ENCODE data around the gene TGFBR3. TPM values are rescaled to one million over a fixed set of nuclear protein-coding genes. Genes with fewer than 3 reads are reported as not detected.

The TGFBR3 gene
- total and polyA plus RNA-seq, 9 of the 15 experiments (the other 6 are each of a cell fraction or from before 2014, with no cell fraction given): 3.6 to 32.4 (median 15.6) TPM

- Histone ChIP-seq H4K20me1 (replicated peaks; ENCODE audit: control insufficient read depth, insufficient read depth, low read length) (no peaks in the 10 kb centered on the region), H3K36me3 (ENCODE audit: control insufficient read depth, insufficient read depth, low read length) (peaks cover 27% of the 10 kb centered on the region; the same call in 2 of the 3 replicates), H3K79me2 (ENCODE audit: control insufficient read depth, insufficient read depth, low read length) (no peaks in the 10 kb centered on the region), H3K27ac (ENCODE audit: extremely low read depth, low read depth, low read length) (no peak overlapping the region), H3K9me3 (replicated peaks; ENCODE audit: control insufficient read depth, insufficient read depth, low read depth, low read length) (no peaks in the 10 kb centered on the region), H3K4me1 (replicated peaks in 1 of 2; ENCODE audit: control insufficient read depth in 2 of 2, insufficient read depth in 2 of 2, low read length in 2 of 2) (peaks cover 3 to 8% of the 10 kb centered on the region in 2 experiments; a peak in 4 of 5 replicates), H2AFZ (ENCODE audit: low read depth, low read length) (no peak overlapping the region), H3K9ac (ENCODE audit: insufficient read depth in 1 of 2, low read depth in 2 of 2, low read length in 2 of 2) (no peak overlapping the region), H3K4me3 (no peak overlapping the region), H3K4me2 (ENCODE audit: insufficient read depth, low read length) (no peak overlapping the region), H3K27me3 (ENCODE audit: control insufficient read depth in 2 of 2, insufficient read depth in 2 of 2, low read length in 2 of 2) (no peaks in the 10 kb centered on the region), H3K9me1 (ENCODE audit: control insufficient read depth, insufficient read depth, low read length) (no peaks in the 10 kb centered on the region)
- 86% methylated on average over 2 of the region's 2 CpGs for WGBS (ENCODE audit: insufficient coverage, low coverage, missing lambda C conversion rate)
- DNase-seq (ENCODE audit: extremely low read depth in 1 of 4, low spot score in 3 of 4) (no peak), FAIRE-seq (no peak), ATAC-seq (no peak)
- TF ChIP-seq GATAD2A (IDR thresholded peaks at IDR 0.05) (no peak), DNMT1 (IDR thresholded peaks at IDR 0.05) (no peak), ZFP91 (CRISPR knock-in tag; IDR thresholded peaks at IDR 0.05) (no peak)
- ChIA-PET POLR2A (interaction anchor here (0.5 to 2.1 kb wide), 3 partner anchors 8 to 191 kb away, joined by 3 to 10 read pairs (median 3); no protein-coding TSS in a partner anchor), CTCF (ENCODE audit: low intra/inter-chr PET ratio) (no interaction called here)
- intact Hi-C loops (cut with micrococcal nuclease): no loop called here
- in situ Hi-C loops (cut with MboI): no loop called here
- BruUV-seq (replicated peaks): no TSS peak
Observed at GRCh38 chr1:91693557-91693956, 192.4 kb downstream of the TGFBR3 start.

GRCh38 chr1:91691525-91691924 is 194.4 kb downstream of the TGFBR3 start:
- no peak overlapping the region for H3K27ac ChIP-seq (ENCODE audit: extremely low read depth, low read depth, low read length)
- ChIA-PET POLR2A (interaction anchor here (0.6 kb wide), 1 partner anchor 164 kb away, joined by 3 read pairs; no protein-coding TSS in a partner anchor), CTCF (ENCODE audit: low intra/inter-chr PET ratio) (no interaction called here)
- H3K27me3 ChIP-seq (ENCODE audit: control insufficient read depth in 2 of 2, insufficient read depth in 2 of 2, low read length in 2 of 2): no peaks in the 10 kb centered on the region
- DNase-seq (ENCODE audit: extremely low read depth in 1 of 4, low spot score in 3 of 4) (no peak), ATAC-seq (no peak), FAIRE-seq (no peak)
- H3K9me3 ChIP-seq (replicated peaks; ENCODE audit: control insufficient read depth, insufficient read depth, low read depth, low read length): no peaks in the 10 kb centered on the region
- H4K20me1 ChIP-seq (replicated peaks; ENCODE audit: control insufficient read depth, insufficient read depth, low read length): no peaks in the 10 kb centered on the region
- peaks cover 31% of the 10 kb centered on the region; the same call in 2 of the 3 replicates for H3K36me3 ChIP-seq (ENCODE audit: control insufficient read depth, insufficient read depth, low read length)
- no peaks in the 10 kb centered on the region for H3K79me2 ChIP-seq (ENCODE audit: control insufficient read depth, insufficient read depth, low read length)
- H3K9ac ChIP-seq (ENCODE audit: insufficient read depth in 1 of 2, low read depth in 2 of 2, low read length in 2 of 2): no peak overlapping the region
- no peak overlapping the region for H3K4me2 ChIP-seq (ENCODE audit: insufficient read depth, low read length)
- H3K4me1 ChIP-seq (replicated peaks in 1 of 2; ENCODE audit: control insufficient read depth in 2 of 2, insufficient read depth in 2 of 2, low read length in 2 of 2): no peaks in the 10 kb centered on the region
- no TSS peak for BruUV-seq (replicated peaks)
- no peaks in the 10 kb centered on the region for H3K9me1 ChIP-seq (ENCODE audit: control insufficient read depth, insufficient read depth, low read length)
- intact Hi-C loops (cut with micrococcal nuclease): no loop called here
- in situ Hi-C loops (cut with MboI): no loop called here
- H3K4me3 ChIP-seq: no peak overlapping the region
- no peak overlapping the region for H2AFZ ChIP-seq (ENCODE audit: low read depth, low read length)
- 90% methylated on average over 4 of the region's 4 CpGs for WGBS (ENCODE audit: insufficient coverage, low coverage, missing lambda C conversion rate)
- TF ChIP-seq REST (IDR thresholded peaks at IDR 0.05; ENCODE audit: borderline replicate concordance): 0 out of 2 replicates have a peak, but pooled peaks have one; percentile 11
- TF ChIP-seq REST (CRISPR knock-in tag; IDR thresholded peaks at IDR 0.05; ENCODE audit: low read depth): no peak
- no peak for TF ChIP-seq TAF1 (IDR thresholded peaks at IDR 0.05; ENCODE audit: control insufficient read depth, extremely low read depth, insufficient read depth, low read length, severe bottlenecking)
